ENCODE measurements around the gene MRPL48.

GRCh38 chr11:73801136-73801535, 13.5 kb downstream of the MRPL48 start:
- TF ChIP-seq POLR2A (IDR thresholded peaks at IDR 0.05; ENCODE audit: borderline replicate concordance, extremely low read depth, insufficient read depth, insufficient read length) (no peak), SP1 (IDR thresholded peaks at IDR 0.05; ENCODE audit: low read depth) (no peak), RAD21 (IDR thresholded peaks at IDR 0.05; ENCODE audit: low read depth) (no peak), YY1 (IDR thresholded peaks at IDR 0.05; ENCODE audit: extremely low read depth, insufficient replicate concordance, low read depth, low read length) (no peak), POLR2AphosphoS5 (IDR thresholded peaks at IDR 0.05; ENCODE audit: low read depth, low read length) (no peak), EZH2 (IDR thresholded peaks at IDR 0.05) (no peak), SIN3A (IDR thresholded peaks at IDR 0.05; ENCODE audit: low read depth) (no peak), TCF7L2 (IDR thresholded peaks at IDR 0.05; ENCODE audit: borderline replicate concordance, extremely low read depth, insufficient read depth, insufficient read length) (no peak), JUND (IDR thresholded peaks at IDR 0.05) (no peak), ZNF274 (IDR thresholded peaks at IDR 0.05; ENCODE audit: low read depth, low read length) (no peak)
- TF ChIP-seq, protein P1, sequence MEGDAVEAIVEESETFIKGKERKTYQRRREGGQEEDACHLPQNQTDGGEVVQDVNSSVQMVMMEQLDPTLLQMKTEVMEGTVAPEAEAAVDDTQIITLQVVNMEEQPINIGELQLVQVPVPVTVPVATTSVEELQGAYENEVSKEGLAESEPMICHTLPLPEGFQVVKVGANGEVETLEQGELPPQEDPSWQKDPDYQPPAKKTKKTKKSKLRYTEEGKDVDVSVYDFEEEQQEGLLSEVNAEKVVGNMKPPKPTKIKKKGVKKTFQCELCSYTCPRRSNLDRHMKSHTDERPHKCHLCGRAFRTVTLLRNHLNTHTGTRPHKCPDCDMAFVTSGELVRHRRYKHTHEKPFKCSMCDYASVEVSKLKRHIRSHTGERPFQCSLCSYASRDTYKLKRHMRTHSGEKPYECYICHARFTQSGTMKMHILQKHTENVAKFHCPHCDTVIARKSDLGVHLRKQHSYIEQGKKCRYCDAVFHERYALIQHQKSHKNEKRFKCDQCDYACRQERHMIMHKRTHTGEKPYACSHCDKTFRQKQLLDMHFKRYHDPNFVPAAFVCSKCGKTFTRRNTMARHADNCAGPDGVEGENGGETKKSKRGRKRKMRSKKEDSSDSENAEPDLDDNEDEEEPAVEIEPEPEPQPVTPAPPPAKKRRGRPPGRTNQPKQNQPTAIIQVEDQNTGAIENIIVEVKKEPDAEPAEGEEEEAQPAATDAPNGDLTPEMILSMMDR (IDR thresholded peaks at IDR 0.05 in 2 of 3, conservative IDR thresholded peaks at IDR 0.05 in 1 of 3; ENCODE audit: borderline replicate concordance in 1 of 3, insufficient read depth in 1 of 3, low read depth in 2 of 3, low read length in 2 of 3) = no peak
- TF ChIP-seq, protein P2, sequence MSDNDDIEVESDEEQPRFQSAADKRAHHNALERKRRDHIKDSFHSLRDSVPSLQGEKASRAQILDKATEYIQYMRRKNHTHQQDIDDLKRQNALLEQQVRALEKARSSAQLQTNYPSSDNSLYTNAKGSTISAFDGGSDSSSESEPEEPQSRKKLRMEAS (IDR thresholded peaks at IDR 0.05) = no peak
- TF ChIP-seq, protein P3, sequence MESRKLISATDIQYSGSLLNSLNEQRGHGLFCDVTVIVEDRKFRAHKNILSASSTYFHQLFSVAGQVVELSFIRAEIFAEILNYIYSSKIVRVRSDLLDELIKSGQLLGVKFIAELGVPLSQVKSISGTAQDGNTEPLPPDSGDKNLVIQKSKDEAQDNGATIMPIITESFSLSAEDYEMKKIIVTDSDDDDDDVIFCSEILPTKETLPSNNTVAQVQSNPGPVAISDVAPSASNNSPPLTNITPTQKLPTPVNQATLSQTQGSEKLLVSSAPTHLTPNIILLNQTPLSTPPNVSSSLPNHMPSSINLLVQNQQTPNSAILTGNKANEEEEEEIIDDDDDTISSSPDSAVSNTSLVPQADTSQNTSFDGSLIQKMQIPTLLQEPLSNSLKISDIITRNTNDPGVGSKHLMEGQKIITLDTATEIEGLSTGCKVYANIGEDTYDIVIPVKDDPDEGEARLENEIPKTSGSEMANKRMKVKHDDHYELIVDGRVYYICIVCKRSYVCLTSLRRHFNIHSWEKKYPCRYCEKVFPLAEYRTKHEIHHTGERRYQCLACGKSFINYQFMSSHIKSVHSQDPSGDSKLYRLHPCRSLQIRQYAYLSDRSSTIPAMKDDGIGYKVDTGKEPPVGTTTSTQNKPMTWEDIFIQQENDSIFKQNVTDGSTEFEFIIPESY (IDR thresholded peaks at IDR 0.05; ENCODE audit: extremely low read depth, insufficient replicate concordance, low read length) = no peak
